ENCODE results near the gene NDRG4.

Gene NDRG4

GRCh38 chr16:58478427-58478826 is 21.5 kb upstream of the NDRG4 start:
- no peak for TF ChIP-seq CTCF (IDR thresholded peaks at IDR 0.05)

- TF ChIP-seq CTCF (IDR thresholded peaks at IDR 0.05) = no peak
These were observed 18.6 kb upstream of the NDRG4 start for GRCh38 chr16:58481226-58481869.

GRCh38 chr16:58481931-58482330 is 18.0 kb upstream of the NDRG4 start:
- no peak for TF ChIP-seq CTCF (IDR thresholded peaks at IDR 0.05)

GRCh38 chr16:58485184-58485887 is 14.6 kb upstream of the NDRG4 start:
- no peak for TF ChIP-seq CTCF (IDR thresholded peaks at IDR 0.05)

- peak; percentile 91 for TF ChIP-seq CTCF (IDR thresholded peaks at IDR 0.05)
These were observed 12.2 kb upstream of the NDRG4 start for GRCh38 chr16:58487566-58488351.

GRCh38 chr16:58488531-58488930 is 11.4 kb upstream of the NDRG4 start:
- TF ChIP-seq CTCF (IDR thresholded peaks at IDR 0.05) = no peak

- TF ChIP-seq CTCF (IDR thresholded peaks at IDR 0.05) = no peak
These were observed 9.9 kb upstream of the NDRG4 start for GRCh38 chr16:58490065-58490464.
